ENCODE measurements around the gene RPL18A. TPM values are rescaled to one million over a fixed set of nuclear protein-coding genes. Genes with fewer than 3 reads are reported as not detected.

RPL18A gene
- total RNA-seq, 4 donors from 2014 or later = 1,094 to 1,320 (median 1,226) TPM

- peak overlapping the region in 1 of 4 donors; percentile 67 for H3K27ac ChIP-seq
- no peaks in the 10 kb centered on the region for H3K36me3 ChIP-seq
- DNase-seq (no peak), ATAC-seq (no peak)
- TF ChIP-seq POLR2A (IDR thresholded peaks at IDR 0.05) (no peak), CTCF (IDR thresholded peaks at IDR 0.05 in 4 of 5, conservative IDR thresholded peaks at IDR 0.05 in 1 of 5) (no peak)
- no peak overlapping the region for H3K4me3 ChIP-seq
- H3K4me1 ChIP-seq = no peaks in the 10 kb centered on the region
- H3K9me3 ChIP-seq = no peaks in the 10 kb centered on the region
- H3K27me3 ChIP-seq = peaks cover 7 to 29% (median 28%) of the 10 kb centered on the region in 3 donors
- in situ Hi-C loops (cut with MboI; ENCODE audit: low sequenced_read_pairs in 4 of 4) = no loop called here
- intact Hi-C loops (cut with DNase I; ENCODE audit: low total_unique reads) = no loop called here
Measured at GRCh38 chr19:17848595-17849292, 11.0 kb upstream of the RPL18A start.

GRCh38 chr19:17854061-17854460 is 5.6 kb upstream of the RPL18A start:
- intact Hi-C loops (cut with DNase I; ENCODE audit: low total_unique reads) = loop anchor here (10.0 kb wide), 1 partner anchor 149 kb away; no protein-coding TSS in a partner anchor
- in situ Hi-C loops (cut with MboI; ENCODE audit: low sequenced_read_pairs in 4 of 4) = loop anchor here in 2 of 4 donors (5.0 to 25.0 kb wide), 3 partner anchors 71 to 133 kb away; no protein-coding TSS in a partner anchor
- ATAC-seq (no peak), DNase-seq (no peak)
- Histone ChIP-seq H3K27ac (no peak overlapping the region), H3K4me1 (peaks cover under 1 to 1% of the 10 kb centered on the region in 2 donors), H3K4me3 (no peak overlapping the region), H3K9me3 (no peaks in the 10 kb centered on the region), H3K36me3 (no peaks in the 10 kb centered on the region), H3K27me3 (peaks cover 0 to 3% (median 0%) of the 10 kb centered on the region in 3 donors)
- TF ChIP-seq POLR2A (IDR thresholded peaks at IDR 0.05) = no peak
- no peak for TF ChIP-seq CTCF (IDR thresholded peaks at IDR 0.05 in 4 of 5, conservative IDR thresholded peaks at IDR 0.05 in 1 of 5)

GRCh38 chr19:17855280-17856152 is 4.2 kb upstream of the RPL18A start:
- Histone ChIP-seq H3K4me3 (no peak overlapping the region), H3K27me3 (peaks cover 0 to 3% (median 0%) of the 10 kb centered on the region in 3 donors), H3K36me3 (no peaks in the 10 kb centered on the region), H3K27ac (no peak overlapping the region), H3K4me1 (peaks cover 4% of the 10 kb centered on the region in 2 donors), H3K9me3 (no peaks in the 10 kb centered on the region)
- in situ Hi-C loops (cut with MboI; ENCODE audit: low sequenced_read_pairs in 4 of 4) (loop anchor here in 1 of 4 donors (10.0 to 25.0 kb wide), 2 partner anchors 69 to 132 kb away; no protein-coding TSS in a partner anchor), intact Hi-C loops (cut with DNase I; ENCODE audit: low total_unique reads) (loop anchor here (1.0 to 10.0 kb wide), 3 partner anchors 77 to 151 kb away; no protein-coding TSS in a partner anchor)
- TF ChIP-seq CTCF (IDR thresholded peaks at IDR 0.05 in 4 of 5, conservative IDR thresholded peaks at IDR 0.05 in 1 of 5) (peak; percentile 85 to 99 (median 91)), POLR2A (IDR thresholded peaks at IDR 0.05) (no peak)
- DNase-seq (peak; percentile 54 to 71), ATAC-seq (peak; percentile 27 to 31)

GRCh38 chr19:17860331-17860992 is 752 bp downstream of the RPL18A start:
- peaks cover 0 to 39% of the 10 kb centered on the region in 2 donors for H3K36me3 ChIP-seq
- ATAC-seq (no peak), DNase-seq (no peak)
- no peaks in the 10 kb centered on the region for H3K9me3 ChIP-seq
- H3K27ac ChIP-seq = peak overlapping the region; percentile 87 to 96 (median 94)
- no peak for TF ChIP-seq POLR2A (IDR thresholded peaks at IDR 0.05)
- TF ChIP-seq CTCF (IDR thresholded peaks at IDR 0.05 in 4 of 5, conservative IDR thresholded peaks at IDR 0.05 in 1 of 5) = no peak
- H3K4me1 ChIP-seq = peaks cover 21 to 35% of the 10 kb centered on the region in 2 donors
- in situ Hi-C loops (cut with MboI; ENCODE audit: low sequenced_read_pairs in 4 of 4) = loop anchor here in 3 of 4 donors (5.0 to 25.0 kb wide), 3 partner anchors 72 to 134 kb away; partner anchors contain the start of gene CCDC124 (in 1 of the 3)
- peak overlapping the region; percentile 91 to 100 (median 94) for H3K4me3 ChIP-seq
- no peaks in the 10 kb centered on the region for H3K27me3 ChIP-seq
- intact Hi-C loops (cut with DNase I; ENCODE audit: low total_unique reads) = no loop called here

Data from gastrocnemius medialis (tissue), 4 donors.